Ovary (tissue), 3 donors: ENCODE data around the gene KRTAP5-3.

ENCODE experiments used
- CTCF ChIP-seq, 3 donors: fragments of 450-650 bp in 2 of 3; fragments of 200-600 bp in 1 of 3; IDR thresholded peaks; one replicate each; pipeline versions ENCODE4 v1.5.1 to v1.8.0; 2016 to 2022; ENCODE audit warnings: antibody characterized with exemption in 3 of 3, mild to moderate bottlenecking in 1 of 3
- POLR2A ChIP-seq: fragments of 450-650 bp; IDR thresholded peaks from one replicate; pipeline ENCODE4 v1.6.1; 2017; ENCODE audit warnings: antibody characterized with exemption, mild to moderate bottlenecking, moderate library complexity
- donor health status: DM: no; HTN: no; CAD: no.

GRCh38 chr11:1565173-1565903 lies 42.9 kb downstream of the KRTAP5-3 start:
- TF ChIP-seq CTCF (IDR thresholded peaks at IDR 0.05) (no peak), POLR2A (no peak)
